Activated naive CD8-positive, alpha-beta T cell treated with anti-CD3 and anti-CD28 coated beads for 36 hours (primary cell): Measurements from ENCODE around the gene MAGEA3. TPM values are rescaled to one million over a fixed set of nuclear protein-coding genes. Genes with fewer than 3 reads are reported as not detected.
"Not testable (repeated sequence)": the region's sequence is repeated elsewhere in the genome, so short reads cannot be mapped to it uniquely, and the experiment has no call there.

Source experiments
- DNase-seq: peaks from one replicate; pipeline ENCODE4 v3.0.0; 2021
- H3K27ac Mint-ChIP-seq: one replicate; pipeline ENCODE4 v1.8.0; 2022; ENCODE audit warnings: mild to moderate bottlenecking, moderate library complexity, mixed read lengths
- H3K27me3 Mint-ChIP-seq: one replicate; pipeline ENCODE4 v1.8.0; 2022; ENCODE audit warnings: mild to moderate bottlenecking, mixed read lengths
- H3K36me3 Mint-ChIP-seq: one replicate; pipeline ENCODE4 v1.8.0; 2021; ENCODE audit warnings: mild to moderate bottlenecking, mixed read lengths
- H3K4me1 Mint-ChIP-seq: one replicate; pipeline ENCODE4 v1.8.0; 2021; ENCODE audit warnings: mixed read lengths
- H3K4me3 Mint-ChIP-seq: one replicate; pipeline ENCODE4 v1.8.0; 2022; ENCODE audit warnings: mild to moderate bottlenecking, moderate library complexity, mixed read lengths
- H3K9me3 Mint-ChIP-seq: one replicate; pipeline ENCODE4 v1.8.0; 2022; ENCODE audit warnings: mixed read lengths
- total RNA-seq, 2 experiments: library from RNA; stranded (reverse); gene quantifications; one replicate each; pipeline ENCODE4 v1.2.3, GENCODE V29; 2021

Gene MAGEA3, protein sequence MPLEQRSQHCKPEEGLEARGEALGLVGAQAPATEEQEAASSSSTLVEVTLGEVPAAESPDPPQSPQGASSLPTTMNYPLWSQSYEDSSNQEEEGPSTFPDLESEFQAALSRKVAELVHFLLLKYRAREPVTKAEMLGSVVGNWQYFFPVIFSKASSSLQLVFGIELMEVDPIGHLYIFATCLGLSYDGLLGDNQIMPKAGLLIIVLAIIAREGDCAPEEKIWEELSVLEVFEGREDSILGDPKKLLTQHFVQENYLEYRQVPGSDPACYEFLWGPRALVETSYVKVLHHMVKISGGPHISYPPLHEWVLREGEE
- not detected for total RNA-seq

DNA sequence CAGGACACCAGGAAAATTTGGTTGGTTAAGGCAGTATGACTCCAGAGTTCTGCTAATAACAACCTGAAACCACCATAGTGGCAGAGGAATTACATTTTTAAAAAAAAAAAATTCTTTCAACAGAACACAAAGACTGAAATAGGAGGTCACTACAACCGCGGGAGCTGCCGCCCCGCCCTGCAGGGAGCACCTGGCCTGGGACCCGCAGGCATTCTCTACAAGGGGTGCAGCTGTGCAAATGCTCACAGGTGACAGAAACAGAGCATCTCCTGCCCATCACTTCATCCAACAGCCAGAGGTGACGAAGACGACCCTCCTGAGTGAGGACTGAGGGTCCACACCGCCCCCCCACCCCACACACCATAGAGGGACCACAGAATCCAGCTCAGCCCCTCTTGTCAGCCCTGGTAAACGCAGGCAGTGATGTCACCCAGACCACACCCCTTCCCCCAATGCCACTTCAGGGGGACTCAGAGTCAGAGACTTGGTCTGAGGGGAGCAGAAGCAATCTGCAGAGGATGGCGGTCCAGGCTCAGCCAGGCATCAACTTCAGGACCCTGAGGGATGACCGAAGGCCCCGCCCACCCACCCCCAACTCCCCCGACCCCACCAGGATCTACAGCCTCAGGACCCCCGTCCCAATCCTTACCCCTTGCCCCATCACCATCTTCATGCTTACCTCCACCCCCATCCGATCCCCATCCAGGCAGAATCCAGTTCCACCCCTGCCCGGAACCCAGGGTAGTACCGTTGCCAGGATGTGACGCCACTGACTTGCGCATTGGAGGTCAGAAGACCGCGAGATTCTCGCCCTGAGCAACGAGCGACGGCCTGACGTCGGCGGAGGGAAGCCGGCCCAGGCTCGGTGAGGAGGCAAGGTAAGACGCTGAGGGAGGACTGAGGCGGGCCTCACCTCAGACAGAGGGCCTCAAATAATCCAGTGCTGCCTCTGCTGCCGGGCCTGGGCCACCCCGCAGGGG, at the start of gene MAGEA3:
Gene MAGEA3 (plus strand): TSS at position 843 of the 980 bp plus-strand sequence. CDS start 2,039 bp downstream, outside the sequence.
- H3K36me3 Mint-ChIP-seq, DNase-seq, H3K4me1 Mint-ChIP-seq, H3K4me3 Mint-ChIP-seq, H3K9me3 Mint-ChIP-seq, H3K27me3 Mint-ChIP-seq, H3K27ac Mint-ChIP-seq: not testable (repeated sequence)

DNA sequence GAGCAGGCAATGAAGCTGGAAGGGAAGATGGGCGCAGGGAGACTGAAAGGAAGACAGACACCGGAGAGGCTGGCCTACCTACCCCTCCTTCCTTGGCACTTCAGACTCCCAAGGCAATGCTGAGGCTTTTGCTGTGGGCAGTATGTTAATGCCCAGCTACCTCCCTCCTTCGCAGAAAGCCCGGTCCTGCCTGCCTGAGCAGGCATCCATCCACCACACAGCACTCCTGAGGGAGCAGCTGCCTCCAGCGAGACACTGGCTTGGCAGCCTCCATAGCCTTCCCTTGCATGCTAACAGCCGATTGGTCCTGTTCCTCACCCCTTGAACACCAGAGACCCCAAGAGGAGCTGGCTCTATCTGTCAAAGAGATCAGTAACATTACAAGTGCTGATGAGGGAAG, 46.5 kb upstream of the MAGEA3 start:
- Mint-ChIP-seq H3K9me3 (no peaks in the 10 kb centered on the region), H3K4me3 (no peak overlapping the region), H3K27ac (no peak overlapping the region), H3K4me1 (no peaks in the 10 kb centered on the region), H3K36me3 (no peaks in the 10 kb centered on the region), H3K27me3 (peaks cover 6% of the 10 kb centered on the region)
- no peak for DNase-seq

DNA sequence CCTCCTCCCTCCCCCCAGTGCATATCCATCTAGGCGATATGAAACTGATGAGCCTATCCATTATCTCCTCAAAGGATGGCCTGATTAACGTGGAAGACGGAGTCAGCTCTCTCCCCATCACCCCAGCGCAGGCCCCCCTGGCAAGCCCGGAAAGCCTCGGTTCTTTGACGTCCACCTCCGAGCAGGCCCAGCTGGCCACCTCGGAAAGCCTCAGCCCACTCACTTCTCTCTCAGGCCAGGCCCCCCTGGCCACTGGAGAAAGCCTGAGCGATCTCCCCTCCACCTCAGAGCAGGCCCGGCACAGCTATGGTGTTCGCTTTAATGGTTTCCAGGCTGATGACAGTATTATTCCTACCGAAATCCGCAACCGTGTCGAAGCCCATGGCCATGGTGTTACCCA, 46.1 kb upstream of the MAGEA3 start:
- H3K27ac Mint-ChIP-seq, result no peak overlapping the region
- no peaks in the 10 kb centered on the region for H3K4me1 Mint-ChIP-seq
- H3K4me3 Mint-ChIP-seq, result no peak overlapping the region
- H3K36me3 Mint-ChIP-seq, result no peaks in the 10 kb centered on the region
- no peaks in the 10 kb centered on the region for H3K9me3 Mint-ChIP-seq
- DNase-seq, result no peak
- peaks cover 6% of the 10 kb centered on the region for H3K27me3 Mint-ChIP-seq

DNA sequence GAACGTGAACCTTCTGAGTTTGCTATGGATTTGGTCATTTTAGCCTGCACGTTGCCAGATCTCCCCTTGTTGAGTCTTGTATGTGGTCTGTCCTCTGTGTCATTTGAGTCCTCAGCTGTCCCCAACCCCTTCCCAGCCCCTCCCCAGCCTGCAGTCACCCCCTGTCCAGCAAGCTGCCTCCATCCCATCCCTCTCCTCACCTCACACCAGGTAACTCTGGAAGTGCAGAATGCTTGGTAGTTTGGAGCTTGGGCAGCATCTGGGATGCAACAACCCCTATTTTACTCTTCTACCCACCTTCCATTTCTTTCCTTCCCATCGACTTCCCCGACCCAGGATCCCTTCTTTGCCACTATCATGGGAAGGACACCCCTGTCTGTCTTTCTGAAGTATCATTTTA, 42.5 kb upstream of the MAGEA3 start:
- Mint-ChIP-seq H3K27me3 (no peaks in the 10 kb centered on the region), H3K27ac (no peak overlapping the region), H3K4me3 (no peak overlapping the region), H3K36me3 (no peaks in the 10 kb centered on the region), H3K9me3 (no peaks in the 10 kb centered on the region), H3K4me1 (no peaks in the 10 kb centered on the region)
- no peak for DNase-seq

DNA sequence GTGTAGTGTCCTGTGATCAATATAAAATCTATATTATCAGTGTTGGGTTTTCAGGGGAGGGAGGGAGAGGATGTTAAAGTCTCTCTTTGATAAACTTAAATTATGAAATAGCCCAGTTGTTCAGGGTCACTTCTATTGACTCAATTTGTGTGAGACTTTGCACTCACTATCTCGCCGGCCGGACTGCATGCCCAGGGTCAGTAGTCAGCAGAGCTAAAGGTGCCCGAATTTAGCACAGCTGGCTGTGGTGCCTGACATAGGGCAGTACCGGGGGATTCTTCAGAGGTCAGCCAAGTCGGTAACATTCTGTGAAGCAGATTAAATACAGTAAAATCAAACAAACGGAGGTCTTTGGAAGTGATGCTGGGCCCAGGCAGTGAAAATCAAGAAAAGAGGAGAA, 41.7 kb upstream of the MAGEA3 start:
- no peaks in the 10 kb centered on the region for H3K9me3 Mint-ChIP-seq
- no peaks in the 10 kb centered on the region for H3K27me3 Mint-ChIP-seq
- H3K36me3 Mint-ChIP-seq, result no peaks in the 10 kb centered on the region
- no peak overlapping the region for H3K4me3 Mint-ChIP-seq
- no peak for DNase-seq
- H3K4me1 Mint-ChIP-seq, result no peaks in the 10 kb centered on the region
- H3K27ac Mint-ChIP-seq, result no peak overlapping the region

DNA sequence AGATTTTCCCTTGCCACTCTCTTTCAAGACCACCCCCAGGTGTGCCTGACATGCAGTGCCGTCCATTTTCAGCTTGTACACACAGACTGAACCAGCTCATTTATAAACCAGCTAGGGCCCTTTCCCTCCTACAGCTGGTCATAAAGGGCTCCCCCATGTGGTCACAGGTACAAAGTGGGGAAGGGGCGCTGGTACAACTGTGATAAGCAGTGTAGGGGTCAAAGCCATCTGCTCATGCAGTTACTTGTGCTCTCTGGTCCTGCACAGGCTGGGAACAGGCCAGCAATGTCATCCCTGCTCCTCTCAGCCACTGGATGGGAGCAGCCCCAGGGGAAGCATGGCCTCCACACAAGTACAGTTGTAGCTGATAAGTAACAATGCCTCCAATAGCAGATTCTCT, 40.3 kb upstream of the MAGEA3 start:
- Mint-ChIP-seq H3K27me3 (no peaks in the 10 kb centered on the region), H3K27ac (no peak overlapping the region), H3K4me3 (no peak overlapping the region), H3K36me3 (no peaks in the 10 kb centered on the region), H3K4me1 (no peaks in the 10 kb centered on the region), H3K9me3 (no peaks in the 10 kb centered on the region)
- DNase-seq, result no peak

DNA sequence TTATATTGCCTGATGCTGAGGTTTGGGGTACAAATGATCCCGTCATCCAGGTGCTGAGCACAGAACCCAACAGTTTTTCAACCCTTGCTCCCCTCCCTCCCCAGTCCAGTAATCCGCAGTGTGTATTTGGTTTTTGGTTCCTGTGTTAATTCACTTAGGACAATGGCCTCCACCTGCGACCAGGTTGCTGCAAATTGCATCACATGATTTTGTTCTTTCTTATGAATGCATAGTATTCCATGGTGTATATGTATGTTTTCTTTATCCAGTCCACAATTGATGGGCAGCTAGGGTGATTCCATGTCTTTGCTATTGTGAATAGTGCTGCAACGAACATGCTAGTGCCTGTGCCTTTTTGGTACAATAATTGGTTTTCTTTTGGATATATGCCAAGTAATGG, 35.5 kb upstream of the MAGEA3 start:
- H3K27me3 Mint-ChIP-seq, result peaks cover 5% of the 10 kb centered on the region
- H3K4me3 Mint-ChIP-seq, result no peak overlapping the region
- H3K9me3 Mint-ChIP-seq, result peaks cover 7% of the 10 kb centered on the region
- no peak overlapping the region for H3K27ac Mint-ChIP-seq
- H3K4me1 Mint-ChIP-seq, result no peaks in the 10 kb centered on the region
- no peaks in the 10 kb centered on the region for H3K36me3 Mint-ChIP-seq
- DNase-seq, result no peak

DNA sequence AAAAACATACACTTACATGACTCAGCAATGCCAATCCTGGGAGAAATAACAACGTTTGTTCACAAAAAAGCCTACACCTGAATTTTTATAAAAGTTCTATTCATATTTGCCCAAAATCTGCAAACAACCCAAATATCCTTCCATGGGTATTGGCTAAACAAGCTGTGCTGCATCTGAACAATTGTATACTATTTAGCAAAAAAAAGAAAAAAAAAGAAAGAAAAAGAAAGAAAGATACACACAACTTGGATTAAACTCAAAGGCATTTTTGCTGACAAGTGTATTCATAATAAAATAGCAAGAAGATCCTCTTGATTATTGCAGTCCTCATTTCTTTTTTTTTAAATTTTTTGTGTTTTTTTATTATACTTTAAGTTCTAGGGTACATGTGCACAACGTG, 24.5 kb upstream of the MAGEA3 start:
- no peaks in the 10 kb centered on the region for H3K9me3 Mint-ChIP-seq
- H3K27me3 Mint-ChIP-seq, result peaks cover 9% of the 10 kb centered on the region
- no peak overlapping the region for H3K27ac Mint-ChIP-seq
- H3K36me3 Mint-ChIP-seq, result no peaks in the 10 kb centered on the region
- H3K4me3 Mint-ChIP-seq, result no peak overlapping the region
- no peaks in the 10 kb centered on the region for H3K4me1 Mint-ChIP-seq
- no peak for DNase-seq

DNA sequence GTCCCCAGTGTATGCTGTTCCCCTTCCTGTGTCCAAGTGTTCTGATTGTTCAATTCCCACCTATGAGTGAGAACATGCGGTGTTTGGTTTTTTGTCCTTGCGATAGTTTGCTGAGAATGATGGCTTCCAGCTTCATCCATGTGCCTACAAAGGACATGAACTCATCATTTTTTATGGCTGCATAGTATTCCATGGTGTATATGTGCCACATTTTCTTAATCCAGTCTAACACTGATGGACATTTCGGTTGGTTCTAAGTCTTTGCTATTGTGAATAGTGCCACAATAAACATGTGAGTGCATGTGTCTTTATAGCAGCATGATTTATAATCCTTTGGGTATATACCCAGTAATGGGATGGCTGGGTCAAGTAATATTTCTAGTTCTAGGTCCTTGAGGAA, 23.9 kb upstream of the MAGEA3 start:
- not testable (repeated sequence) for H3K4me1 Mint-ChIP-seq, H3K36me3 Mint-ChIP-seq, H3K4me3 Mint-ChIP-seq, H3K27ac Mint-ChIP-seq, H3K27me3 Mint-ChIP-seq, DNase-seq, H3K9me3 Mint-ChIP-seq

DNA sequence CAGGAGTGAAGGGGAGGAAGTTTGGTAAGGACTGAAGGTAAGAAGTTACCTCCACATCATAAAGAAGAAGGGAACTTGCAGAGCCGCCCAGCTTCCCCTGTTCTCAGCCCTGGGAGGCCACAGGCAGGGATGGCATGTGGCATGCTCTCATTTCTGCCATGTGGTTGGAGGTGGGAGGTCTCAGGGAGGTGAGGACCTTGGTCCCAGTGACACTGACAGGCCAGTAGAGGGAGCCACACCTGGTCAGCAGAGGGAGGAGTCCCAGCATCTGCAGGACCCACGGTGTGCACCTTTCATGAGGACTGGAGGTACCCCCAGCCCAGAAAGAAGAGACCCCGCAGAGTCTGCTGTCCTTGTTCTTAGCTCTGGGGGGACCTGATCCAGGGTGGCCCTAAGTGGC, 17.6 kb upstream of the MAGEA3 start:
- H3K27ac Mint-ChIP-seq, H3K36me3 Mint-ChIP-seq, H3K4me1 Mint-ChIP-seq, H3K27me3 Mint-ChIP-seq, DNase-seq, H3K4me3 Mint-ChIP-seq, H3K9me3 Mint-ChIP-seq: not testable (repeated sequence)

DNA sequence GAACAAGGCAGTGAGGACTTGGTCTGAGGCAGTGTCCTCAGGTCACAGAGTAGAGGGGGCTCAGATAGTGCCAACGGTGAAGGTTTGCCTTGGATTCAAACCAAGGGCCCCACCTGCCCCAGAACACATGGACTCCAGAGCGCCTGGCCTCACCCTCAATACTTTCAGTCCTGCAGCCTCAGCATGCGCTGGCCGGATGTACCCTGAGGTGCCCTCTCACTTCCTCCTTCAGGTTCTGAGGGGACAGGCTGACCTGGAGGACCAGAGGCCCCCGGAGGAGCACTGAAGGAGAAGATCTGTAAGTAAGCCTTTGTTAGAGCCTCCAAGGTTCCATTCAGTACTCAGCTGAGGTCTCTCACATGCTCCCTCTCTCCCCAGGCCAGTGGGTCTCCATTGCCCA, 1.8 kb downstream of the MAGEA3 start:
- DNase-seq, H3K4me3 Mint-ChIP-seq, H3K36me3 Mint-ChIP-seq, H3K27ac Mint-ChIP-seq, H3K9me3 Mint-ChIP-seq, H3K27me3 Mint-ChIP-seq, H3K4me1 Mint-ChIP-seq: not testable (repeated sequence)

DNA sequence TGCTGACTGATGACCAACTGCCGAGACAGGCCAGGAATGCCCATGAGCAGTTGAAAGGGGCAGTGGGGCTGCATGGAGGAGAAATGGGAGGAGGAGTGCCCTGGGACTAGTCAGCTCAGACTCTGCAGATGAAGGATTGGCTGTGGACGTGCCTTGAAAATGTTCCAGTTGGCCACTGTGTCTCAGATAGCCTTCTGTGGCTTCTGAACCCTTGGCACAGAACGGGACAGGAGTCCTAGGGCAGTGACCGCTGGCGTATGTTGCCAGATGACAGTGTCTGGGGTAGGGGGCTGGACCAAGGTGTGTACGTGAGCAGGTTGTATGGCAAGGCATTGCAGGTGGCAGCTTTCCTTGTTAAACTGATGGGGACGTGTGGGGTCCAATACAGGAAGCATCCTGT, 7.9 kb downstream of the MAGEA3 start:
- not testable (repeated sequence) for DNase-seq, H3K4me1 Mint-ChIP-seq, H3K9me3 Mint-ChIP-seq, H3K36me3 Mint-ChIP-seq, H3K27ac Mint-ChIP-seq, H3K27me3 Mint-ChIP-seq, H3K4me3 Mint-ChIP-seq

DNA sequence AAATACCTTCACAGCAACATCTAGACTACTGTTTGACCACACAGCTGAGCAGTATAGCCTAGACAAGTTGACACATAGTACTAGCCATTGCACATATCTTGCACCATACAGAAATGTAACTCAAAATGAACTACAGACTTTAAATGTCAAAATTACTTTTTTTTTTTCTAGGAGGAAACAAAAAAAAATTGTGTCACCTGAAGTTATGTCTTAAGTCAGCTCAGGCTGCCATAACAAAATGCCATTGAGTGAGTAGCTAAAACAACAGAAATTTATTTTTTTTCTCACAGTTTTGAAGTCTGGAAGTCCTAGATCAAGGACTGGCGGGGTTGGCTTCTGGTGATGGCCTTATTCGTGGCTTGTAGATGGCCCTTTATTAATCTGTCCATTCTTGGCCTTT, 10.6 kb downstream of the MAGEA3 start, which contains the start of gene CSAG2:
Gene CSAG2 (minus strand): TSS at position 101 of the 400 bp plus-strand sequence. CDS start 161 bp downstream, outside the sequence.
- H3K27me3 Mint-ChIP-seq, H3K4me3 Mint-ChIP-seq, H3K36me3 Mint-ChIP-seq, DNase-seq, H3K27ac Mint-ChIP-seq, H3K9me3 Mint-ChIP-seq, H3K4me1 Mint-ChIP-seq: not testable (repeated sequence)

DNA sequence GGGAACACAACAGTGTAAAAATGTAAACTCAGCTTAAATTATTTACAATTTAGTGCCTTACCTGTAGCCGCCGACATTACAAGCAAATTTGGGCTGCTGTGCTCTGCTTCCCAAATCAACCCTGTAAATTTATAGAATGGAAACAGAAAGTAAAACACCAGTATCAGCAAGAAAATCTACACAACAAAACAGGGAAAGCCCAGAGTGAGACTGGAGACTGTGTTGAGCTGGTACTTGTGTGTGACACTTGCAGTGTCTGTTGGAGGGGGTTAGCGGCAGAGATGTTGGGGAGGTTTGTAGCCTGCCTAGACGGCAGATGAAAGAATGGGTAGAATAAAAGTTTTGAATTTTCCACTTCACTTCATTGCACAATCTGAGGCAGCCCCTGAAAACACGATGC, 14.6 kb downstream of the MAGEA3 start:
- H3K27ac Mint-ChIP-seq, DNase-seq, H3K4me3 Mint-ChIP-seq, H3K36me3 Mint-ChIP-seq, H3K9me3 Mint-ChIP-seq, H3K27me3 Mint-ChIP-seq, H3K4me1 Mint-ChIP-seq: not testable (repeated sequence)

DNA sequence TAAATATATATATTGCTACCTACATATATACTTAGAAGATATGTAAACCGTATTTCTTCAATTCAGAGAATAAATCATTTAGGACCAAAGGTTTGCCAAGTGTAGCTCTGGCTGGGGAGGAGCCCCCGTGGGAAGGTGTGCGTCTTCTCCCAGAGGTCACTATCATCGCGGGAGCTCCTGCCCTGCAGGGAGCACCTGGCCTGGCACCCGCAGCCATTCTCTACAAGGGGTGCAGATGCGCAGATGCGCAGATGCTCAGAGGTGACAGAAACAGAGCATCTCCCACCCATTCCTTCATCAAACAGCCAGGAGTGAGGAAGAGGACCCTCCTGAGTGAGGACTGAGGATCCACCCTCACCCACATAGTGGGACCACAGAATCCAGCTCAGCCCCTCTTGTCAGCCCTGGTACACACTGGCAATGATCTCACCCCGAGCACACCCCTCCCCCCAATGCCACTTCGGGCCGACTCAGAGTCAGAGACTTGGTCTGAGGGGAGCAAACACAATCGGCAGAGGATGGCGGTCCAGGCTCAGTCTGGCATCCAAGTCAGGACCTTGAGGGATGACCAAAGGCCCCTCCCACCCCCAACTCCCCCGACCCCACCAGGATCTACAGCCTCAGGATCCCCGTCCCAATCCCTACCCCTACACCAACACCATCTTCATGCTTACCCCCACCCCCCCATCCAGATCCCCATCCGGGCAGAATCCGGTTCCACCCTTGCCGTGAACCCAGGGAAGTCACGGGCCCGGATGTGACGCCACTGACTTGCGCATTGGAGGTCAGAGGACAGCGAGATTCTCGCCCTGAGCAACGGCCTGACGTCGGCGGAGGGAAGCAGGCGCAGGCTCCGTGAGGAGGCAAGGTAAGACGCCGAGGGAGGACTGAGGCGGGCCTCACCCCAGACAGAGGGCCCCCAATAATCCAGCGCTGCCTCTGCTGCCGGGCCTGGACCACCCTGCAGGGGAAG, 15.5 kb downstream of the MAGEA3 start, which contains the start of gene MAGEA2B:
Gene MAGEA2B (plus strand): TSS at position 814 of the 973 bp plus-strand sequence. CDS start 2,479 bp downstream, outside the sequence.
- H3K4me1 Mint-ChIP-seq, H3K9me3 Mint-ChIP-seq, H3K27ac Mint-ChIP-seq, H3K27me3 Mint-ChIP-seq, H3K36me3 Mint-ChIP-seq, DNase-seq, H3K4me3 Mint-ChIP-seq: not testable (repeated sequence)
